ENCODE data around the gene NRG3. TPM values are rescaled to one million over a fixed set of nuclear protein-coding genes. Genes with fewer than 3 reads are reported as not detected.

Gene NRG3
- total and polyA plus RNA-seq, 2 of the 8 experiments (the other 6 are each of a cell fraction or from before 2014, with no cell fraction given), result 4.2 to 5.0 TPM

GRCh38 chr10:82867056-82867455 is 992.1 kb downstream of the NRG3 start:
- Histone ChIP-seq H2AFZ (ENCODE audit: low read length) (no peak overlapping the region), H4K8ac (ENCODE audit: extremely low read depth, insufficient read depth, low read length) (no peak overlapping the region), H3K23ac (ENCODE audit: insufficient read length) (no peak overlapping the region), H3K18ac (ENCODE audit: extremely low read depth, low read length) (no peak overlapping the region), H3K56ac (replicated peaks; ENCODE audit: insufficient read length, low read depth, low read length) (no peak overlapping the region), H3K4me2 (ENCODE audit: insufficient read depth in 1 of 2, low read depth in 2 of 2, low read length in 2 of 2) (no peak overlapping the region), H2BK15ac (ENCODE audit: low read length) (no peak overlapping the region), H4K91ac (replicated peaks; ENCODE audit: insufficient read length, low read length) (no peak overlapping the region), H3K4me1 (replicated peaks in 1 of 4; ENCODE audit: control insufficient read depth in 3 of 4, insufficient read depth in 4 of 4, low read length in 3 of 4) (peaks cover 0 to 2% (median 0%) of the 10 kb centered on the region in 4 experiments; a peak in 1 of 7 replicates), H3K14ac (ENCODE audit: insufficient read length) (no peak overlapping the region), H3K23me2 (ENCODE audit: low read depth, low read length) (no peaks in the 10 kb centered on the region), H3K9me3 (ENCODE audit: insufficient read depth in 2 of 2, low read depth in 1 of 2, low read length in 1 of 2) (no peaks in the 10 kb centered on the region), H2BK5ac (ENCODE audit: low read depth, low read length) (no peak overlapping the region), H2BK12ac (ENCODE audit: low read depth, low read length) (no peak overlapping the region), H2AK5ac (ENCODE audit: low read depth, low read length) (no peak overlapping the region), H3K27ac (ENCODE audit: low read depth, low read length) (no peak overlapping the region), H3K79me1 (ENCODE audit: low read depth, low read length) (no peaks in the 10 kb centered on the region), H3K27me3 (replicated peaks in 1 of 4; ENCODE audit: control insufficient read depth in 3 of 4, extremely low read depth in 1 of 4, insufficient read depth in 3 of 4, low read length in 3 of 4) (no peaks in the 10 kb centered on the region), H3K4me3 (ENCODE audit: extremely low read depth in 1 of 4, insufficient read depth in 2 of 4, low read depth in 3 of 4, low read length in 4 of 4) (no peak overlapping the region), H2BK120ac (replicated peaks; ENCODE audit: low read depth, low read length) (no peak overlapping the region), H3K79me2 (ENCODE audit: control insufficient read depth in 1 of 2, insufficient read depth in 2 of 2, low read length in 2 of 2) (no peaks in the 10 kb centered on the region), H3K4ac (replicated peaks; ENCODE audit: insufficient read length, low read depth, low read length) (no peak overlapping the region), H2BK20ac (ENCODE audit: low read length) (no peak overlapping the region), H3K36me3 (ENCODE audit: control insufficient read depth in 2 of 4, insufficient read depth in 4 of 4, low read length in 3 of 4) (no peaks in the 10 kb centered on the region), H4K5ac (ENCODE audit: insufficient read length, low read depth, low read length) (no peak overlapping the region), H4K20me1 (replicated peaks in 1 of 2; ENCODE audit: control insufficient read depth in 1 of 2, insufficient read depth in 2 of 2, low read length in 2 of 2) (no peaks in the 10 kb centered on the region), H3K9ac (replicated peaks in 1 of 4; ENCODE audit: extremely low read depth in 1 of 4, low read depth in 3 of 4, low read length in 3 of 4) (no peak overlapping the region)
- FAIRE-seq (no peak), DNase-seq (ENCODE audit: low read depth in 1 of 2, low spot score in 2 of 2) (no peak)
- POLR2A ChIA-PET (ENCODE audit: partially characterized antibody), result no interaction called here
- WGBS, 2 experiments (ENCODE audit: extremely low coverage in 1 of 2, insufficient coverage in 1 of 2, insufficient read length in 1 of 2, insufficient replicate concordance in 2 of 2, low coverage in 1 of 2, low lambda C conversion rate in 2 of 2, missing lambda C conversion rate in 1 of 2), result 92% methylated on average over 3 of the region's 3 CpGs; no CpG with 5 or more reads in 1 of the 2 experiments
- CTCF ChIA-PET (ENCODE audit: partially characterized antibody), result no interaction called here
- TF ChIP-seq KDM5A (IDR thresholded peaks at IDR 0.05; ENCODE audit: low read length), result no peak
- TF ChIP-seq MAX (IDR thresholded peaks at IDR 0.05), result no peak
- no peak for TF ChIP-seq SAP30 (IDR thresholded peaks at IDR 0.05; ENCODE audit: insufficient read depth, insufficient replicate concordance, low read length)
- no peak for TF ChIP-seq TAF7 (optimal IDR thresholded peaks at IDR 0.05; ENCODE audit: borderline replicate concordance, low read depth, low read length)
